ENCODE data around the gene OR2D3.
"Not testable (repeated sequence)": the region's sequence is repeated elsewhere in the genome, so short reads cannot be mapped to it uniquely, and the experiment has no call there.

OR2D3 gene

GRCh38 chr11:6928916-6929315 is 8.1 kb downstream of the OR2D3 start:
- DNase-seq = no peak

GRCh38 chr11:6931146-6931713 is 10.4 kb downstream of the OR2D3 start:
- no peak for DNase-seq

GRCh38 chr11:6932145-6932544 is 11.3 kb downstream of the OR2D3 start:
- DNase-seq = no peak

GRCh38 chr11:6941970-6942369 is 21.2 kb downstream of the OR2D3 start:
- DNase-seq = no peak

GRCh38 chr11:6943131-6943530 is 22.3 kb downstream of the OR2D3 start:
- no peak for DNase-seq

- DNase-seq = not testable (repeated sequence)
Observed at GRCh38 chr11:6954248-6954647, 33.4 kb downstream of the OR2D3 start.

GRCh38 chr11:6962141-6962540 is 41.3 kb downstream of the OR2D3 start:
- no peak for DNase-seq

- no peak for DNase-seq
Observed at GRCh38 chr11:6962673-6963072, 41.9 kb downstream of the OR2D3 start.

- no peak for DNase-seq
Observed at GRCh38 chr11:6968816-6969215, 48.0 kb downstream of the OR2D3 start.

- DNase-seq = not testable (repeated sequence)
Observed at GRCh38 chr11:6969854-6970253, 49.1 kb downstream of the OR2D3 start.
